MM.1S (cell line): ENCODE measurements around the gene GEMIN4.
"Not testable (repeated sequence)": the region's sequence is repeated elsewhere in the genome, so short reads cannot be mapped to it uniquely, and the experiment has no call there.

Experiments used
- EZH2 ChIP-seq: fragments of 300-600 bp; sonication (generic); optimal IDR thresholded peaks from 2 replicates; pipeline ENCODE3; 2017; ENCODE audit warnings: low read depth, mild to moderate bottlenecking, antibody characterized with exemption, low read length, mixed read lengths
- EZH2phosphoT487 ChIP-seq: fragments of 300-600 bp; sonication (generic); IDR thresholded peaks from 2 replicates; pipeline ENCODE4 v1.6.1; 2018; ENCODE audit warnings: antibody characterized with exemption, low read length
- TF ChIP-seq, protein P1 (sequence below): fragments of 300-600 bp; sonication (generic); IDR thresholded peaks from 2 replicates; pipeline ENCODE4 v1.5.1; 2016; ENCODE audit warnings: antibody characterized with exemption, low read length, mixed read lengths

GRCh38 chr17:698096-698495 is 54.0 kb downstream of the GEMIN4 start:
- TF ChIP-seq, protein P1, sequence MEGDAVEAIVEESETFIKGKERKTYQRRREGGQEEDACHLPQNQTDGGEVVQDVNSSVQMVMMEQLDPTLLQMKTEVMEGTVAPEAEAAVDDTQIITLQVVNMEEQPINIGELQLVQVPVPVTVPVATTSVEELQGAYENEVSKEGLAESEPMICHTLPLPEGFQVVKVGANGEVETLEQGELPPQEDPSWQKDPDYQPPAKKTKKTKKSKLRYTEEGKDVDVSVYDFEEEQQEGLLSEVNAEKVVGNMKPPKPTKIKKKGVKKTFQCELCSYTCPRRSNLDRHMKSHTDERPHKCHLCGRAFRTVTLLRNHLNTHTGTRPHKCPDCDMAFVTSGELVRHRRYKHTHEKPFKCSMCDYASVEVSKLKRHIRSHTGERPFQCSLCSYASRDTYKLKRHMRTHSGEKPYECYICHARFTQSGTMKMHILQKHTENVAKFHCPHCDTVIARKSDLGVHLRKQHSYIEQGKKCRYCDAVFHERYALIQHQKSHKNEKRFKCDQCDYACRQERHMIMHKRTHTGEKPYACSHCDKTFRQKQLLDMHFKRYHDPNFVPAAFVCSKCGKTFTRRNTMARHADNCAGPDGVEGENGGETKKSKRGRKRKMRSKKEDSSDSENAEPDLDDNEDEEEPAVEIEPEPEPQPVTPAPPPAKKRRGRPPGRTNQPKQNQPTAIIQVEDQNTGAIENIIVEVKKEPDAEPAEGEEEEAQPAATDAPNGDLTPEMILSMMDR = not testable (repeated sequence)
- not testable (repeated sequence) for TF ChIP-seq EZH2, EZH2phosphoT487
